ENCODE measurements around the gene FDX2.

Gene FDX2

DNA sequence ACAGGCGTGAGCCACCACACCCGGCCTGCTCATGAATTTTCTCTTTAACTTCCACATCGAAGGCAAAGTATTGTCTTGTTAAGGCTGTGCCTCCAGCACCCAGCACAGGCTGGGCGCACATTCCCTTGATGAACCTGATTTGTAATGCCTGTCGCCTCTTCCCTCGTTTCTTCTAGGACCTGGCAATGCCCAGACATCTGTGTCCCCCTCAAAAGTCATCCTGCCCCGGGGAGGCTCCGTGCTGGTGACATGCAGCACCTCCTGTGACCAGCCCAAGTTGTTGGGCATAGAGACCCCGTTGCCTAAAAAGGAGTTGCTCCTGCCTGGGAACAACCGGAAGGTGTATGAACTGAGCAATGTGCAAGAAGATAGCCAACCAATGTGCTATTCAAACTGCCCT is 41.2 kb downstream of the FDX2 start:
- H3K27me3 ChIP-seq (ENCODE audit: control insufficient read depth, low read length), result no peaks in the 10 kb centered on the region
- H3K4me3 ChIP-seq (ENCODE audit: low read length), result no peak overlapping the region
- peaks cover 8% of the 10 kb centered on the region; the same call in 1 of the 2 replicates for H4K20me1 ChIP-seq (ENCODE audit: control insufficient read depth, insufficient read depth, low read depth, low read length)
- no peaks in the 10 kb centered on the region for H3K9me3 ChIP-seq (ENCODE audit: control insufficient read depth, insufficient read depth, low read length)
- H3K4me2 ChIP-seq (ENCODE audit: low read length), result no peak overlapping the region
- H3K4me1 ChIP-seq (ENCODE audit: control insufficient read depth, low read length), result peaks cover 37% of the 10 kb centered on the region
- no peak overlapping the region for H3K27ac ChIP-seq (ENCODE audit: low read depth, low read length)
- peaks cover 46% of the 10 kb centered on the region for H3K79me2 ChIP-seq (ENCODE audit: control insufficient read depth, low read length)
- no peak for TF ChIP-seq EZH2phosphoT487 (IDR thresholded peaks at IDR 0.05; ENCODE audit: borderline replicate concordance, low read length)
- TF ChIP-seq CTCF (IDR thresholded peaks at IDR 0.05; ENCODE audit: low read depth, low read length, poor library complexity, severe bottlenecking), result no peak
- H3F3A ChIP-seq (ENCODE audit: control insufficient read depth, insufficient read depth), result peaks cover 10% of the 10 kb centered on the region
- no peaks in the 10 kb centered on the region for H3K9me2 ChIP-seq (replicated peaks; ENCODE audit: control insufficient read depth, low read length)
- peaks cover 57% of the 10 kb centered on the region for H3K36me3 ChIP-seq (ENCODE audit: control insufficient read depth, low read length)

DNA sequence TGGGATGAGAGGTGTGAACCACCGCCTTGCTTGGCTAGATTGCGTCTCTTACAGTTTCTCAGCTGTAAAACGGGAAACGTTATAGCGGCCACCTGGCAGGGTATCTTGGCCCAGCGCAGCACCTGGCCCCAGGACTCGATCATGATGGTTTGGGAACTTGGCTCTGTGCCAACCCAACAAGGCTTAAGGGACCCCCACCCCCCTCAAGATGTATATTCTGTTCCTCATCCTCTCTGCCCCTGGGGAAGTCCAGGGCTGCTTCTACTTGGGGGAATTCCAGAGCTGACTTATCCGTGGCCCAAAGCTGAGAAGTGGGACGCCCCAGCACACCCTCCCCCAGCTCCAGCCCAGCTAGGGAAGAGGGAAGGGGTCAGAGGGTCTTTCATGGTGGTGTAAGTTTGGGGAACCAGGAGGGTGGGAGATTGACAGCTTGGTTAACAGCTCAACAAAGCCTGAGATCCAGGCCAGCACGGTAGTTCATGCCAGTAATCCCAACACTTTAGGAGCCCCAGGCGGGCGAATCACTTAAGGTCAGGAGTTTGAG is 44.2 kb downstream of the FDX2 start:
- no peaks in the 10 kb centered on the region for H3K27me3 ChIP-seq (ENCODE audit: control insufficient read depth, low read length)
- H3K4me1 ChIP-seq (ENCODE audit: control insufficient read depth, low read length), result peaks cover 46% of the 10 kb centered on the region
- H3K79me2 ChIP-seq (ENCODE audit: control insufficient read depth, low read length), result peaks cover 40% of the 10 kb centered on the region
- peaks cover 32% of the 10 kb centered on the region for H3K36me3 ChIP-seq (ENCODE audit: control insufficient read depth, low read length)
- no peak for TF ChIP-seq CTCF (IDR thresholded peaks at IDR 0.05; ENCODE audit: low read depth, low read length, poor library complexity, severe bottlenecking)
- no peak for TF ChIP-seq EZH2phosphoT487 (IDR thresholded peaks at IDR 0.05; ENCODE audit: borderline replicate concordance, low read length)
- peak overlapping the region; percentile 90 for H3K27ac ChIP-seq (ENCODE audit: low read depth, low read length)
- H3K9me3 ChIP-seq (ENCODE audit: control insufficient read depth, insufficient read depth, low read length), result no peaks in the 10 kb centered on the region
- peak overlapping the region; percentile 77 for H3K4me3 ChIP-seq (ENCODE audit: low read length)
- peaks cover 10% of the 10 kb centered on the region for H3F3A ChIP-seq (ENCODE audit: control insufficient read depth, insufficient read depth)
- peak overlapping the region; percentile 98 for H3K4me2 ChIP-seq (ENCODE audit: low read length)
- no peaks in the 10 kb centered on the region for H3K9me2 ChIP-seq (replicated peaks; ENCODE audit: control insufficient read depth, low read length)
- H4K20me1 ChIP-seq (ENCODE audit: control insufficient read depth, insufficient read depth, low read depth, low read length), result peaks cover 8% of the 10 kb centered on the region; the same call in 1 of the 2 replicates

GRCh38 chr19:10270616-10271394 is 45.0 kb downstream of the FDX2 start, which contains the start of gene ICAM1:
ICAM1 (plus strand) TSS chr19:10271120; CDS start chr19:10271160, 40 bp downstream.
- peaks cover 40% of the 10 kb centered on the region for H3K79me2 ChIP-seq (ENCODE audit: control insufficient read depth, low read length)
- peaks cover 46% of the 10 kb centered on the region for H3K4me1 ChIP-seq (ENCODE audit: control insufficient read depth, low read length)
- H3F3A ChIP-seq (ENCODE audit: control insufficient read depth, insufficient read depth), result peaks cover 10% of the 10 kb centered on the region
- H3K36me3 ChIP-seq (ENCODE audit: control insufficient read depth, low read length), result peaks cover 32% of the 10 kb centered on the region
- H3K27me3 ChIP-seq (ENCODE audit: control insufficient read depth, low read length), result no peaks in the 10 kb centered on the region
- no peaks in the 10 kb centered on the region for H3K9me2 ChIP-seq (replicated peaks; ENCODE audit: control insufficient read depth, low read length)
- TF ChIP-seq EZH2phosphoT487 (IDR thresholded peaks at IDR 0.05; ENCODE audit: borderline replicate concordance, low read length), result no peak
- TF ChIP-seq CTCF (IDR thresholded peaks at IDR 0.05; ENCODE audit: low read depth, low read length, poor library complexity, severe bottlenecking), result no peak
- H4K20me1 ChIP-seq (ENCODE audit: control insufficient read depth, insufficient read depth, low read depth, low read length), result peaks cover 8% of the 10 kb centered on the region; the same call in 1 of the 2 replicates
- H3K9me3 ChIP-seq (ENCODE audit: control insufficient read depth, insufficient read depth, low read length), result no peaks in the 10 kb centered on the region
- peak within 1 kb of the TSS; percentile 98 for H3K4me2 ChIP-seq (ENCODE audit: low read length)
- peak within 1 kb of the TSS; percentile 90 for H3K27ac ChIP-seq (ENCODE audit: low read depth, low read length)
- H3K4me3 ChIP-seq (ENCODE audit: low read length), result peak within 1 kb of the TSS; percentile 77
